GM06990 (cell line): ENCODE data around the gene CNOT1.
"Not testable (repeated sequence)": the region's sequence is repeated elsewhere in the genome, so short reads cannot be mapped to it uniquely, and the experiment has no call there.

Source experiments
- DNase-seq: peaks from one replicate; pipeline ENCODE4 v3.0.0-alpha.2; 2011; ENCODE audit not compliant: insufficient read length; ENCODE audit errors: extremely low read depth
- H3K27me3 ChIP-seq: replicated peaks from 2 replicates; pipeline ENCODE4 v1.6.0; 2011; ENCODE audit warnings: low read length; ENCODE audit not compliant: control insufficient read depth, insufficient read depth
- H3K36me3 ChIP-seq: 2 replicates; pipeline ENCODE4 v1.5.1; 2011; ENCODE audit warnings: low read length; ENCODE audit not compliant: control insufficient read depth, insufficient read depth
- H3K4me3 ChIP-seq: replicated peaks from 2 replicates; pipeline ENCODE4 v1.5.1; 2011; ENCODE audit warnings: low read depth, mild to moderate bottlenecking, control low read depth, low read length
- CTCF ChIP-seq: IDR thresholded peaks from 2 replicates; pipeline ENCODE4 v1.5.1; 2011; ENCODE audit warnings: low read length, control low read depth, mild to moderate bottlenecking, inconsistent platforms; ENCODE audit not compliant: insufficient read depth, poor library complexity, severe bottlenecking

Gene CNOT1

GRCh38 chr16:58624209-58624608, 5.4 kb downstream of the CNOT1 start:
- no peak for TF ChIP-seq CTCF
- no peaks in the 10 kb centered on the region for H3K27me3 ChIP-seq
- peaks cover 4% of the 10 kb centered on the region for H3K36me3 ChIP-seq
- no peak for DNase-seq
- no peak overlapping the region for H3K4me3 ChIP-seq

GRCh38 chr16:58620396-58620795, 9.2 kb downstream of the CNOT1 start:
- Histone ChIP-seq H3K27me3 (no peaks in the 10 kb centered on the region), H3K4me3 (no peak overlapping the region), H3K36me3 (peaks cover 10% of the 10 kb centered on the region)
- no peak for DNase-seq
- TF ChIP-seq CTCF = no peak

- DNase-seq = no peak
- Histone ChIP-seq H3K36me3 (peaks cover 11% of the 10 kb centered on the region), H3K27me3 (no peaks in the 10 kb centered on the region), H3K4me3 (no peak overlapping the region)
- TF ChIP-seq CTCF = no peak
These were observed 14.3 kb downstream of the CNOT1 start for GRCh38 chr16:58615280-58615679.

- DNase-seq = no peak
- TF ChIP-seq CTCF = no peak
- Histone ChIP-seq H3K27me3 (no peaks in the 10 kb centered on the region), H3K36me3 (peaks cover 9% of the 10 kb centered on the region), H3K4me3 (no peak overlapping the region)
These were observed 14.8 kb downstream of the CNOT1 start for GRCh38 chr16:58614860-58615259.

GRCh38 chr16:58614212-58614611, 15.4 kb downstream of the CNOT1 start:
- TF ChIP-seq CTCF = no peak
- Histone ChIP-seq H3K36me3 (peaks cover 9% of the 10 kb centered on the region), H3K27me3 (no peaks in the 10 kb centered on the region), H3K4me3 (no peak overlapping the region)
- DNase-seq = no peak

- not testable (repeated sequence) for DNase-seq, H3K27me3 ChIP-seq, H3K4me3 ChIP-seq, H3K36me3 ChIP-seq
These were observed 16.7 kb downstream of the CNOT1 start for GRCh38 chr16:58612965-58613364.
